Body of pancreas (tissue), 4 donors: ENCODE measurements around the gene DPH6.

Source experiments
- CTCF ChIP-seq, 7 experiments: fragments of 450-650 bp in 4 of 7; fragments of 200-600 bp in 3 of 7; sonication (generic) in 3 of 7; IDR thresholded peaks; one replicate each; pipeline ENCODE4 v1.5.1; 2016 to 2019; ENCODE audit warnings: antibody characterized with exemption in 7 of 7
- POLR2A ChIP-seq, 3 donors: fragments of 450-650 bp; IDR thresholded peaks; one replicate each; pipeline ENCODE4 v1.6.1; 2016; ENCODE audit warnings: antibody characterized with exemption in 3 of 3, mild to moderate bottlenecking in 2 of 3

GRCh38 chr15:35507932-35508638 lies 37.9 kb downstream of the DPH6 start:
- TF ChIP-seq POLR2A (IDR thresholded peaks at IDR 0.05) (no peak), CTCF (IDR thresholded peaks at IDR 0.05) (no peak)
